ENCODE results near the gene ADAM12.
A peak's percentile ranks its signal among the peaks of the same experiment; 100 is the strongest.

ADAM12 gene

GRCh38 chr10:126163506-126163905 is 224.8 kb downstream of the ADAM12 start:
- TF ChIP-seq RAD21 (IDR thresholded peaks at IDR 0.05; ENCODE audit: low read depth) (no peak), EGR1 (IDR thresholded peaks at IDR 0.05) (no peak), MAX (IDR thresholded peaks at IDR 0.05) (no peak)

- TF ChIP-seq FOXM1 (IDR thresholded peaks at IDR 0.05; ENCODE audit: borderline replicate concordance, low read depth) = no peak
Measured at GRCh38 chr10:126161691-126162090, 226.6 kb downstream of the ADAM12 start.

- TF ChIP-seq RAD21 (IDR thresholded peaks at IDR 0.05; ENCODE audit: low read depth) (peak; percentile 30), TAF1 (IDR thresholded peaks at IDR 0.05; ENCODE audit: low read depth) (no peak)
Measured at GRCh38 chr10:126160971-126161630, 227.2 kb downstream of the ADAM12 start.

- TF ChIP-seq YY1 (IDR thresholded peaks at IDR 0.05; ENCODE audit: low read depth) (no peak), FOXM1 (IDR thresholded peaks at IDR 0.05; ENCODE audit: borderline replicate concordance, low read depth) (no peak), TEAD4 (IDR thresholded peaks at IDR 0.05) (no peak), CEBPB (IDR thresholded peaks at IDR 0.05) (no peak), USF1 (IDR thresholded peaks at IDR 0.05) (no peak), CREB1 (IDR thresholded peaks at IDR 0.05; ENCODE audit: low read depth) (no peak), ZBTB7A (IDR thresholded peaks at IDR 0.05; ENCODE audit: low read depth) (no peak), TAF1 (IDR thresholded peaks at IDR 0.05; ENCODE audit: low read depth) (no peak), MAX (IDR thresholded peaks at IDR 0.05) (no peak), EP300 (IDR thresholded peaks at IDR 0.05; ENCODE audit: borderline replicate concordance) (no peak), TCF12 (IDR thresholded peaks at IDR 0.05; ENCODE audit: low read depth) (no peak), REST (IDR thresholded peaks at IDR 0.05; ENCODE audit: low read depth) (no peak), NFIC (IDR thresholded peaks at IDR 0.05) (no peak), EGR1 (IDR thresholded peaks at IDR 0.05) (no peak), RAD21 (IDR thresholded peaks at IDR 0.05; ENCODE audit: low read depth) (no peak)
Measured at GRCh38 chr10:126160571-126160970, 227.7 kb downstream of the ADAM12 start.

- TF ChIP-seq NFIC (IDR thresholded peaks at IDR 0.05) (no peak), CEBPB (IDR thresholded peaks at IDR 0.05) (no peak), FOXM1 (IDR thresholded peaks at IDR 0.05; ENCODE audit: borderline replicate concordance, low read depth) (no peak), RAD21 (IDR thresholded peaks at IDR 0.05; ENCODE audit: low read depth) (no peak), TAF1 (IDR thresholded peaks at IDR 0.05; ENCODE audit: low read depth) (no peak), YY1 (IDR thresholded peaks at IDR 0.05; ENCODE audit: low read depth) (no peak), USF1 (IDR thresholded peaks at IDR 0.05) (no peak), ZBTB7A (IDR thresholded peaks at IDR 0.05; ENCODE audit: low read depth) (no peak), REST (IDR thresholded peaks at IDR 0.05; ENCODE audit: low read depth) (no peak), TCF12 (IDR thresholded peaks at IDR 0.05; ENCODE audit: low read depth) (no peak), CREB1 (IDR thresholded peaks at IDR 0.05; ENCODE audit: low read depth) (no peak), MAX (IDR thresholded peaks at IDR 0.05) (no peak), EGR1 (IDR thresholded peaks at IDR 0.05) (no peak), TEAD4 (IDR thresholded peaks at IDR 0.05) (no peak), EP300 (IDR thresholded peaks at IDR 0.05; ENCODE audit: borderline replicate concordance) (no peak)
Measured at GRCh38 chr10:126158133-126158892, 230.0 kb downstream of the ADAM12 start.

- TF ChIP-seq NFIC (IDR thresholded peaks at IDR 0.05) = no peak
- no peak for TF ChIP-seq TAF1 (IDR thresholded peaks at IDR 0.05; ENCODE audit: low read depth)
- TF ChIP-seq ZBTB7A (IDR thresholded peaks at IDR 0.05; ENCODE audit: low read depth) = no peak
- TF ChIP-seq YY1 (IDR thresholded peaks at IDR 0.05; ENCODE audit: low read depth) = no peak
- no peak for TF ChIP-seq REST (IDR thresholded peaks at IDR 0.05; ENCODE audit: low read depth)
- no peak for TF ChIP-seq CREB1 (IDR thresholded peaks at IDR 0.05; ENCODE audit: low read depth)
- no peak for TF ChIP-seq EGR1 (IDR thresholded peaks at IDR 0.05)
- TF ChIP-seq CEBPB (IDR thresholded peaks at IDR 0.05) = no peak
- no peak for TF ChIP-seq EP300 (IDR thresholded peaks at IDR 0.05; ENCODE audit: borderline replicate concordance)
- TF ChIP-seq USF1 (IDR thresholded peaks at IDR 0.05) = no peak
- TF ChIP-seq MAX (IDR thresholded peaks at IDR 0.05) = no peak
- no peak for TF ChIP-seq TCF12 (IDR thresholded peaks at IDR 0.05; ENCODE audit: low read depth)
- TF ChIP-seq RAD21 (IDR thresholded peaks at IDR 0.05; ENCODE audit: low read depth) = no peak
- TF ChIP-seq FOXM1 (IDR thresholded peaks at IDR 0.05; ENCODE audit: borderline replicate concordance, low read depth) = no peak
- TF ChIP-seq TEAD4 (IDR thresholded peaks at IDR 0.05) = no peak
Measured at GRCh38 chr10:126157189-126157588, 231.1 kb downstream of the ADAM12 start.
